ENCODE data around the gene TARP.

DNA sequence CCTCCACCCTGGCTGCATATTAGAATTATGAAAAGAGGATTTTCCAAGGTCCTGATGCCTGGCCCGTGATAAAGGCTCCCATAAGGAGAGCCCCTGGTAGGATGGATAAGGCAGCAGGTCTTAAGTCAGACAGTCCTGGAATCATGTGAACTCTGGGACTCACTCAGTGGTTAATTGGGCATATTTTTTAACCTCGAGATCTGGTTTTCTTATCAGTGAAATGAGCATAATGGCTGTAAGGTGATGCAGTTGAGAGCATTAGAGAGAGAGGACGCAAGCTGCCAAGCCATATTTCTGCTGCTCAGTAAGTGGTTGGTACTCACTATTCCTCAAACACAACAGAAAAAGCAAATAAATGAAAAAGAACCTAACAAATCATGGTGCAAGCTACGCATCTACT is 37.8 kb downstream of the TARP start:
- TF ChIP-seq TAF1 (IDR thresholded peaks at IDR 0.05; ENCODE audit: borderline replicate concordance, insufficient read depth, low read length): no peak
- no peak for TF ChIP-seq POLR2AphosphoS5 (IDR thresholded peaks at IDR 0.05; ENCODE audit: low read depth, low read length)
- no peak for TF ChIP-seq SIN3A (IDR thresholded peaks at IDR 0.05; ENCODE audit: borderline replicate concordance, insufficient read depth, low read length)
- no peak for TF ChIP-seq REST (IDR thresholded peaks at IDR 0.05; ENCODE audit: insufficient read depth in 1 of 2, low read depth in 2 of 2, low read length in 2 of 2)
